H1 (cell line): ENCODE data around the gene ADORA1. TPM values are rescaled to one million over a fixed set of nuclear protein-coding genes. Genes with fewer than 3 reads are reported as not detected.

Experiments used
- CTCF ChIA-PET: fragments of 300-600 bp; sonication (Branson Sonifier 250); formaldehyde crosslinking; loops from one replicate; lab custom pipeline; 2021; ENCODE audit not compliant: partially characterized antibody; lab: Charles Lee
- POLR2A ChIA-PET: fragments of 300-600 bp; sonication (Branson Sonifier 250); formaldehyde crosslinking; loops from one replicate; lab custom pipeline; 2021; ENCODE audit warnings: inconsistent platforms; ENCODE audit not compliant: partially characterized antibody; lab: Charles Lee
- DNase-seq, 2 experiments: peaks; one replicate each; pipeline versions ENCODE4 v3.0.0 to v3.0.0-alpha.2; 2010 to 2022; ENCODE audit warnings: low spot score in 2 of 2, low read depth in 1 of 2, mixed read lengths in 1 of 2
- FAIRE-seq: peaks from 2 replicates; lab custom pipeline; 2011; peaks lifted over from hg19 to GRCh38; lab: Jason Lieb, UNC
- H2AFZ ChIP-seq: 2 replicates; pipeline ENCODE4 v1.8.1; 2012; ENCODE audit warnings: low read length, inconsistent platforms
- H2AK5ac ChIP-seq: 2 replicates; pipeline ENCODE4 v1.6.1; 2013; ENCODE audit warnings: low read depth, low read length
- H2BK120ac ChIP-seq: replicated peaks from 2 replicates; pipeline ENCODE3; 2013; ENCODE audit warnings: low read depth, low read length, inconsistent platforms
- H2BK12ac ChIP-seq: 2 replicates; pipeline ENCODE4 v1.6.1; 2013; ENCODE audit warnings: low read depth, low read length
- H2BK15ac ChIP-seq: 2 replicates; pipeline ENCODE4 v1.6.1; 2013; ENCODE audit warnings: low read length
- H2BK20ac ChIP-seq: 2 replicates; pipeline ENCODE4 v1.6.1; 2013; ENCODE audit warnings: low read length
- H2BK5ac ChIP-seq: 2 replicates; pipeline ENCODE4 v1.6.1; 2013; ENCODE audit warnings: low read depth, low read length
- H3K14ac ChIP-seq: 2 replicates; pipeline ENCODE4 v1.6.1; 2013; ENCODE audit warnings: inconsistent platforms; ENCODE audit not compliant: insufficient read length
- H3K18ac ChIP-seq: 2 replicates; pipeline ENCODE4 v1.6.1; 2013; ENCODE audit warnings: low read length; ENCODE audit errors: extremely low read depth
- H3K23ac ChIP-seq: 2 replicates; pipeline ENCODE4 v1.6.1; 2013; ENCODE audit warnings: inconsistent platforms; ENCODE audit not compliant: insufficient read length
- H3K23me2 ChIP-seq: 2 replicates; pipeline ENCODE4 v1.6.1; 2013; ENCODE audit warnings: low read depth, low read length
- H3K27ac ChIP-seq: 2 replicates; pipeline ENCODE4 v1.6.1; 2011; ENCODE audit warnings: low read depth, low read length, inconsistent platforms
- H3K27me3 ChIP-seq, 4 experiments: replicated peaks in 1 of 4; 1 replicate in 1 of 4; 2 replicates in 3 of 4; pipeline versions ENCODE4 v1.6.1 to v1.8.1; 2011 to 2013; ENCODE audit warnings: low read length in 3 of 4, mild to moderate bottlenecking in 3 of 4, inconsistent platforms in 2 of 4, mixed read lengths in 2 of 4, moderate library complexity in 1 of 4; ENCODE audit not compliant: control insufficient read depth in 3 of 4, insufficient read depth in 3 of 4; ENCODE audit errors: extremely low read depth in 1 of 4
- H3K36me3 ChIP-seq, 4 experiments: 2 replicates each; pipeline versions ENCODE4 v1.6.1 to v1.8.1; 2011 to 2013; ENCODE audit warnings: mild to moderate bottlenecking in 4 of 4, low read length in 3 of 4, moderate library complexity in 2 of 4, control low read depth in 1 of 4, inconsistent platforms in 1 of 4; ENCODE audit not compliant: insufficient read depth in 4 of 4, control insufficient read depth in 2 of 4
- H3K4ac ChIP-seq: replicated peaks from 2 replicates; pipeline ENCODE3; 2013; ENCODE audit warnings: low read length, low read depth, mixed read lengths, inconsistent platforms; ENCODE audit not compliant: insufficient read length
- H3K4me1 ChIP-seq, 4 experiments: replicated peaks in 1 of 4; 1 replicate in 1 of 4; 2 replicates in 3 of 4; pipeline versions ENCODE4 v1.6.1 to v1.8.1; 2011 to 2013; ENCODE audit warnings: low read length in 3 of 4, inconsistent platforms in 2 of 4, mixed read lengths in 1 of 4; ENCODE audit not compliant: insufficient read depth in 4 of 4, control insufficient read depth in 3 of 4
- H3K4me2 ChIP-seq, 2 experiments: 2 replicates each; pipeline versions ENCODE4 v1.6.1 to v1.8.1; 2011 to 2013; ENCODE audit warnings: low read depth in 2 of 2, low read length in 2 of 2, control low read depth in 1 of 2, inconsistent platforms in 1 of 2, mild to moderate bottlenecking in 1 of 2; ENCODE audit not compliant: insufficient read depth in 1 of 2
- H3K4me3 ChIP-seq, 4 experiments: fragments of 200-600, 300-600 bp in 1 of 4; sonication (generic), shearing (Covaris generic), sonication (Bioruptor Twin) in 1 of 4; 2 replicates each; pipeline versions ENCODE4 v1.5.1 to v1.8.1; 2011 to 2016; ENCODE audit warnings: low read length in 4 of 4, low read depth in 3 of 4, control low read depth in 2 of 4, inconsistent platforms in 2 of 4, mild to moderate bottlenecking in 2 of 4, mixed read lengths in 1 of 4, moderate library complexity in 1 of 4; ENCODE audit not compliant: insufficient read depth in 2 of 4; ENCODE audit errors: extremely low read depth in 1 of 4
- H3K56ac ChIP-seq: replicated peaks from 2 replicates; pipeline ENCODE3; 2013; ENCODE audit warnings: low read depth, mild to moderate bottlenecking, mixed read lengths, low read length, inconsistent platforms; ENCODE audit not compliant: insufficient read length
- H3K79me1 ChIP-seq: 2 replicates; pipeline ENCODE4 v1.6.1; 2013; ENCODE audit warnings: low read depth, low read length, control low read depth
- H3K79me2 ChIP-seq, 2 experiments: 2 replicates each; pipeline versions ENCODE4 v1.6.1 to v1.8.1; 2012 to 2013; ENCODE audit warnings: low read length in 2 of 2, mild to moderate bottlenecking in 2 of 2, inconsistent platforms in 1 of 2; ENCODE audit not compliant: insufficient read depth in 2 of 2, control insufficient read depth in 1 of 2
- H3K9ac ChIP-seq, 4 experiments: replicated peaks in 1 of 4; 1 replicate in 1 of 4; 2 replicates in 3 of 4; pipeline versions ENCODE4 v1.6.1 to v1.8.1; 2011 to 2013; ENCODE audit warnings: low read depth in 3 of 4, low read length in 3 of 4, control low read depth in 2 of 4, mild to moderate bottlenecking in 2 of 4, moderate library complexity in 2 of 4, inconsistent platforms in 1 of 4; ENCODE audit errors: extremely low read depth in 1 of 4
- H3K9me3 ChIP-seq, 2 experiments: 2 replicates each; pipeline versions ENCODE4 v1.6.1 to v1.8.1; 2012 to 2013; ENCODE audit warnings: mild to moderate bottlenecking in 2 of 2, moderate library complexity in 2 of 2, control low read depth in 1 of 2, inconsistent platforms in 1 of 2, low read depth in 1 of 2, low read length in 1 of 2, mixed read lengths in 1 of 2; ENCODE audit not compliant: insufficient read depth in 2 of 2
- H4K20me1 ChIP-seq, 2 experiments: replicated peaks in 1 of 2; 2 replicates each; pipeline versions ENCODE3 to v1.8.1; 2011 to 2013; ENCODE audit warnings: inconsistent platforms in 2 of 2, low read length in 2 of 2, mild to moderate bottlenecking in 1 of 2; ENCODE audit not compliant: insufficient read depth in 2 of 2, control insufficient read depth in 1 of 2
- H4K5ac ChIP-seq: 2 replicates; pipeline ENCODE4 v1.6.1; 2013; ENCODE audit warnings: low read length, low read depth, mixed read lengths, inconsistent platforms; ENCODE audit not compliant: insufficient read length
- H4K8ac ChIP-seq: 2 replicates; pipeline ENCODE4 v1.8.0; 2013; ENCODE audit warnings: mild to moderate bottlenecking, moderate library complexity, low read length, inconsistent platforms; ENCODE audit not compliant: insufficient read depth; ENCODE audit errors: extremely low read depth
- H4K91ac ChIP-seq: replicated peaks from 2 replicates; pipeline ENCODE3; 2013; ENCODE audit warnings: low read length, mixed read lengths, inconsistent platforms; ENCODE audit not compliant: insufficient read length
- ATF3 ChIP-seq: IDR thresholded peaks from 2 replicates; pipeline ENCODE4 v1.6.1; 2011; ENCODE audit warnings: low read depth, mild to moderate bottlenecking, low read length; ENCODE audit not compliant: insufficient read depth
- BRCA1 ChIP-seq: IDR thresholded peaks from 2 replicates; pipeline ENCODE4 v1.6.1; 2012; ENCODE audit warnings: low read depth, low read length, improper control_type of control experiment
- CBX5 ChIP-seq: fragments of 300-800, 300-1000 bp; sonication (generic); IDR thresholded peaks from 2 replicates; pipeline ENCODE4 v1.7.1; 2016; ENCODE audit warnings: antibody characterized with exemption, low read length, low read depth
- CHD2 ChIP-seq: IDR thresholded peaks from 2 replicates; pipeline ENCODE4 v1.6.1; 2012; ENCODE audit warnings: low read length, improper control_type of control experiment
- EP300 ChIP-seq, 2 experiments: IDR thresholded peaks; 1 replicate in 1 of 2; 2 replicates in 1 of 2; pipeline ENCODE4 v1.6.1; 2011 to 2012; ENCODE audit warnings: low read depth in 2 of 2, low read length in 2 of 2, mild to moderate bottlenecking in 2 of 2, borderline replicate concordance in 1 of 2, inconsistent platforms in 1 of 2, moderate library complexity in 1 of 2
- KDM5A ChIP-seq: fragments of 200-600 bp; IDR thresholded peaks from 2 replicates; pipeline ENCODE4 v1.7.1; 2012; ENCODE audit warnings: mild to moderate bottlenecking, low read length, inconsistent platforms, mixed read lengths
- PHF8 ChIP-seq: fragments of 200-600 bp; sonication (generic); conservative IDR thresholded peaks from 2 replicates; pipeline ENCODE4 v1.7.1; 2012; ENCODE audit warnings: low read depth, mild to moderate bottlenecking, inconsistent platforms, low read length, moderate library complexity
- SAP30 ChIP-seq: fragments of 300-600 bp; sonication (generic); IDR thresholded peaks from 2 replicates; pipeline ENCODE4 v1.7.1; 2012; ENCODE audit warnings: low read length, moderate library complexity, mild to moderate bottlenecking, inconsistent platforms; ENCODE audit not compliant: insufficient read depth, insufficient replicate concordance
- SIX5 ChIP-seq: IDR thresholded peaks from 2 replicates; pipeline ENCODE4 v1.6.1; 2011; ENCODE audit warnings: mild to moderate bottlenecking, low read depth, low read length
- SP4 ChIP-seq: IDR thresholded peaks from 2 replicates; pipeline ENCODE4 v1.6.1; 2012; ENCODE audit warnings: low read length, inconsistent platforms
- SUZ12 ChIP-seq: fragments of 200-600 bp; sonication (generic); IDR thresholded peaks from 2 replicates; pipeline ENCODE4 v1.6.1; 2012; ENCODE audit warnings: mild to moderate bottlenecking, inconsistent platforms, low read length, moderate library complexity, mixed read lengths
- ZNF274 ChIP-seq: IDR thresholded peaks from 2 replicates; pipeline ENCODE4 v1.7.0; 2012; ENCODE audit warnings: low read length, borderline replicate concordance; ENCODE audit errors: extremely low read depth
- WGBS, 2 experiments: shearing (Covaris generic) in 1 of 2; methylation state at CpG; one replicate each; pipeline versions ENCODE4 v1.1.6 to v1.1.7; 2013 to 2015; ENCODE audit warnings: low lambda C conversion rate in 2 of 2, mixed read lengths in 2 of 2, inconsistent platforms in 1 of 2, low coverage in 1 of 2, missing lambda C conversion rate in 1 of 2; ENCODE audit not compliant: insufficient replicate concordance in 2 of 2, insufficient coverage in 1 of 2, insufficient read length in 1 of 2; ENCODE audit errors: extremely low coverage in 1 of 2, missing lambda C conversion rate in 1 of 2; 5-methylcytosine and 5-hydroxymethylcytosine counted together
- polyA plus RNA-seq, 7 experiments: library from polyadenylated mRNA; depleted of rRNA in 3 of 7; stranded (reverse) in 5 of 7; unstranded in 2 of 7; fragments of >200 nt in 5 of 7; fragments of 200-250 nt in 2 of 7; gene quantifications; 1 replicate in 5 of 7; 2 replicates in 1 of 7; 4 replicates in 1 of 7; pipeline versions ENCODE4 v1.2.1 to v1.2.3, GENCODE V29; 2011 to 2013; ENCODE audit warnings: missing spikeins in 2 of 7, mixed read lengths in 2 of 7
- total RNA-seq: library from RNA; stranded (reverse); fragmentation: NEBNext Ultra II Directional; extraction: Animal tissue kit (Norgen Biotek cat#: 25700); gene quantifications from 2 replicates; pipeline ENCODE4 v1.2.1, GENCODE V29; 2021

The ADORA1 gene
- total and polyA plus RNA-seq, 2 of the 8 experiments (the other 6 are each of a cell fraction or from before 2014, with no cell fraction given) = 3.3 to 6.7 TPM

DNA sequence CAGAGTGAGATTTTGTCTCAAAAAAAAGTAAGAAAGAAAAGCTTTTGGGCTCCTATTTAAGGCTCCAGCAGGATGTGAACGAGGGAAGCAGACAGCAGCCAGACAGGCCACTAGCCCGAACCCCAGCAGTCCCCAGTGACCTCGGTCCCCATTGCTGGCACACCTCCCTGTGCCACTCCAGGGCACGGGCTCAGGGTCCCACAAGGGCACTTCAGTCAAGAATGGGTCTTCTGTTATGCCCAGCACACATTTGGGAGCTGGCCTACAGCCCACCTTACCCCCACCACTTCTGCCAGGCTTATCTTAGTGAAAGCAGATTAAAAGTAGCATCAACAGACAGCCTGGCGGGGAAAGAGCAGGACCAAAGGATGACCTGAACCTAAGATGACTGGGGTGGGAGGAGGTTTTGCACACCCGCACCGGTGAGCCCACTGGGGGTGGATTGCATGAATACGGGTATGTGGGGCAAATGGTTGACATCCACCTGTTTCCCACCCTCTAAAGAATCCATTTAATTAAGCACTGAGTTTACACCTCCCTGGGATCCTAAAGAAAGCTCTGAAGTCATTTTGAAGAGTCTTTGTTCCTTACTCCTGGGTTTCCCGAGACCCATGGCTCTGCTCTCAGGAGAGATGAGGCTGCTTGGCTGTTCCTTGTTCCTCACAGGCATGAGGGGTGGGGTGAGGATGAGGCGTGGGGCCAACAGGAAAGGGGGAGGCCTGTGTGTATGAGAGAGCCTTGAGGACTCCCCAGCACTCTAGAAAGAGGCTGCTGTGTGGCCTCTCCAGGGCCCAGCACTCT is 54.3 kb downstream of the ADORA1 start:
- no peaks in the 10 kb centered on the region for H3K36me3 ChIP-seq
- ChIA-PET CTCF (interaction anchor here (0.9 to 6.1 kb wide), 9 partner anchors 9 to 142 kb away, joined by 3 to 64 read pairs (median 5); partner anchors contain the start of gene MYBPH), POLR2A (no interaction called here)
- no peak overlapping the region for H3K4ac ChIP-seq
- DNase-seq (no peak), FAIRE-seq (no peak)
- no peaks in the 10 kb centered on the region for H3K79me2 ChIP-seq
- H3K27me3 ChIP-seq = no peaks in the 10 kb centered on the region
- H3K79me1 ChIP-seq = no peaks in the 10 kb centered on the region
- no peaks in the 10 kb centered on the region for H4K20me1 ChIP-seq
- H3K4me2 ChIP-seq = no peak overlapping the region
- no peak overlapping the region for H3K56ac ChIP-seq
- 85% methylated on average over 10 of the region's 10 CpGs; no CpG with 5 or more reads in 1 of the 2 experiments for WGBS, 2 experiments
- H3K23me2 ChIP-seq = no peaks in the 10 kb centered on the region
- H2BK12ac ChIP-seq = no peak overlapping the region
- H4K8ac ChIP-seq = no peak overlapping the region
- no peak overlapping the region for H3K9ac ChIP-seq
- H2BK15ac ChIP-seq = no peak overlapping the region
- no peak overlapping the region for H2BK5ac ChIP-seq
- H3K14ac ChIP-seq = no peak overlapping the region
- H2BK120ac ChIP-seq = no peak overlapping the region
- no peak overlapping the region for H2BK20ac ChIP-seq
- H3K23ac ChIP-seq = no peak overlapping the region
- no peak overlapping the region for H3K4me3 ChIP-seq
- H2AK5ac ChIP-seq = no peak overlapping the region
- H3K4me1 ChIP-seq = peaks cover 4 to 18% (median 9%) of the 10 kb centered on the region in 4 experiments
- H3K27ac ChIP-seq = no peak overlapping the region
- H3K18ac ChIP-seq = no peak overlapping the region
- no peak overlapping the region for H2AFZ ChIP-seq
- no peak overlapping the region for H4K5ac ChIP-seq
- H4K91ac ChIP-seq = no peak overlapping the region
- H3K9me3 ChIP-seq = no peaks in the 10 kb centered on the region
- TF ChIP-seq BRCA1 = no peak
- no peak for TF ChIP-seq ZNF274
- TF ChIP-seq SP4 = no peak
- TF ChIP-seq SIX5 = no peak
- TF ChIP-seq CHD2 = no peak
- TF ChIP-seq PHF8 = no peak
- no peak for TF ChIP-seq CBX5
- no peak for TF ChIP-seq EP300 (IDR thresholded peaks at IDR 0.05; ENCODE audit: borderline replicate concordance in 1 of 2, low read depth in 2 of 2, low read length in 2 of 2)
- TF ChIP-seq SUZ12 = no peak
- no peak for TF ChIP-seq SAP30
- no peak for TF ChIP-seq KDM5A
- no peak for TF ChIP-seq ATF3
